Suppressor macrophage treated with lipopolysaccharide for 1 hour (primary cell): ENCODE measurements around the gene UBR4.

ENCODE experiments used
- DNase-seq, 3 donors: peaks; one replicate each; pipeline ENCODE4 v3.0.0-alpha.2; 2020 to 2022

The UBR4 gene

DNA sequence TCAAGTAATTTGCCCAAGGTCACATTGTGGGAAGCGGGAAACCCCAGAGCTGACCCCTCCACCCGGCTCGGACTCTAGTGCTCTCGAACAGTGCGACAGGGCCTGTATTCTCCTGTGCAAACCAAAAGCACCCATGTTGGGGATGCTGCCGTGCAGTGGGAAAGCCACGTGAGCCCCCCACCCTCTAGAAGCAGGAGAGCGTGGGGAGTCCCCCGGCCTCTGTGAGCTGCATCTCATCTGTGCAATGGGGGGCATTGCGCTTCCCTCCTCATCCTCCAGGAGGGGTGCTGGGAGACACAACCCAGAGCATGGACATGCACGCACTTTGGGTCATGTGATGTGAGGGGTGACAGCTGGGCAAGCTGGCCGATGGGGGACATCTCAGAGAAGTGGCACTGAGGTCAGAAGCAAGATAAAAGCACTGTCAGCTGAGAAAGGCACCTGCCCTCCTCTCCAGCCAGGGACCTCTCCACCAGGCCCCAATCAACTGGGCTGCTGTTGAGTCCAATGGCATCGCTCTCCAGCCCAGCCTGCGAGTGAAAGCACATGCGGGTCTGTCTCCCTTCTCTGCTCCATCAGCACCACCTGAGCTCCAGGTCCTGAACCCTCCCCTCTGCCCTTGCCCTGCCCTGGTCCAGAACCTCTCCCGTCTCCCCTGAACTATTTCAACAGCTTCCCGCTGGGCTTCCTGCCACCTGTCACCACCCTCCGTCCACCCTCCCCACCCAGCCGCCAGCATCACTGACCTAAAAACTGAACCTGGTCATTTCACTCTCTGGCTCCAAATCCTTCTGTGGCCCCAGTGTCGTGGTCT is 177.2 kb downstream of the UBR4 start:
- no peak for DNase-seq

DNA sequence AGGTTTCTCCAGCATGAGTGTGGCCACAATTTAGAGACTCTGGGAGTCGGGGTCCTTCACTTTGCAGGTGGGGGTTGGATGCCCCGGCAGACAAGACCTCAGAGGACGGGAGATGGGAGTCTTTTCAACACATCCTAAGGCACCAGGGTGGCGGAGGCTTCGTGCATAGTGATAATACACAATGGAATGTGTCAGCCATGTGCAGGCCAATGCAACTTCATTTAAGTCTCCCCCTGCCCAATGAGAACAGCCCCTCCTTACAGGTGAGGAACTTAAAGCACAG is 177.7 kb downstream of the UBR4 start:
- no peak for DNase-seq

DNA sequence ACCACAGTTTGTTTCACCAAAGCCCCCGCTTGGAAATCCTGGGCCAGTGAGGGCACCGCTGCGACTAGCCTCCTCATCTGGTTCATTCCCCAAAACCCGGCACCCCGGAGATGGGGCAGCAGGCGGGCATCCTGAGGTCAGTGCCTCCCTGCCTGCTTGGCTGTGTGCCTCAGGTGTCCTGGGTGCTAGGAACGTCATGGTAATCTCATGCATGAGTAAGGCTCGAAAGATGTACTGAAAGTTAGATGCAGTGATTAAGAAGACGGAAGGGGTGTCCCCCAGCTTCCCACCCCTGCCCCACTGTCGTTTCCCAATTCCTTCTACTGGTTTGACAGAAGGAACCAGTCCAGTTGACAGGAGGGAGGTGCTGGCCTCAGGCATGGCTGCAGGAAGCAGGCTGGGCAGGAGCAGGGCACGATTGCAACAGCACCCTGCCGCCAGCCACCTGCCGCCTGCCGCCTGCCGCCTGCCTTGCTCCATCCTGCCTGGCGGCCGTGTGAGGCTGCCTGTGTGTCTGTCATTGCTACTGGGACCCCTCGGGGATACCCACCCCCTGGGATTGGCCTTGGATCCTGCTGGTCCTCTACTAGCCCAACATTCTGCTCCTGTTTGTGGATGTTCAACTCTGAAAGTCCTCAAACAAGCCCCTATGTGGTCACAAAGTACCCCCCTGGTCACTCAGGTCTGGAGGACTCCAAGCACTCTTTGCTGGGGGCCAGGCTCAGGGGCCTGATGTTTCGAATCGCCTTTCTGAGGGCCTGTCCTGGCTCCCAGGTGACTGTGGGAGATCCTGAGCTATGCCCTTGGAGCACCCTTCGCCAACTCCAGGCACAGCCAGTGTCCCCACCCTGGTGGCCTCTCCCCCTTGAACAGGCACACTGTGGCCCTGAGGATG is 180.6 kb downstream of the UBR4 start:
- DNase-seq = no peak

DNA sequence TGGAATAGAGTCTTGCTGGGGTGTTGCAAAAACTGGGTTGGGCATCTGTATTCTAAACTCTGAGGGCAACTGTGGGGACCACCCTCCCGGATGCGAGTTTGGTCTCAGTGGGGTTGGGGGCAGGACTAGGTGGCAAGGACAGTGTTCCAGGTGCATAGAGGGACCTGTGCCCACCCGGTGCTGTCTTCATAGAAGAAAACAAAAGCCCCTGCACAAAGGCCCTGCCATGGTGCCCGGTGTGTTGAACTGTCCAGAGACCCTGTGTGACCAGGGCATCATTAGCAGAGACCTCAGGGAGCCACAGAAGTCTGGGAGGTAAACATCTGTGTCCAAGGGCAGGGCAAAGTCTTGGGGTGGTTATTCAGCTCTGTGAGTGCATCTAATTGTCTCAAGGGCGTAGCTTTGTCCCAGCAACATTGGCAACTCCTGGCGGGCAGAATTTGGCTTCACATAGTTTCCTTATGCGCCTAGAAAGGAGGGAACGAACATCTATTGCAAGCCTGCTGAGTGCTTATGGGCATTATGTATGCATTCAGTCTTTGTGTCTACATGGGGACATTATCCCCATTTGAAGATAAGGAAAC is 181.4 kb downstream of the UBR4 start:
- DNase-seq = no peak

DNA sequence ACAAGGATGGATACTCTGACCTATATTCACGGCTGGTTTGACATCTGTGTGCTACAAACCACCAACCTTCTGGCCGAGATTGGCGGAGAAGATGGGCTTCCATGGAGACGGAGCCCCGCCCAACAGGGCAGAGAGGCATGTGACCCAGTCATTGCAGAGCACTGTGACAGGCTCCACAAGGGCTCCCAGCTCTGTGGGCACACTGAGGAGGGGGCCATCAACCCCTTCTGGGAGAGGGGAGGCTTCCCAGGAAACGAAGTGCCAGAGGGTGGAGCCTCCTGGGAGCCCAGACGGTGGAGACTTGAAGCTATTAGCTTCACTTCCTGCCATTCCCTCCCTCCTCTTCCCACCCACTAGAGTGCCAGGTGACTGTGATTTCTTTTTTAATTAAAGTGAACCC is 182.0 kb downstream of the UBR4 start:
- no peak for DNase-seq
